Right lobe of liver (tissue), 4 donors: ENCODE data around the gene C1orf94.
"Not testable (repeated sequence)": the region's sequence is repeated elsewhere in the genome, so short reads cannot be mapped to it uniquely, and the experiment has no call there.

ENCODE experiments used
- CTCF ChIP-seq, 4 donors: fragments of 200-600 bp in 3 of 4; fragments of 450-650 bp in 1 of 4; IDR thresholded peaks; one replicate each; pipeline versions ENCODE4 v1.5.1 to v1.8.0; 2016 to 2022; ENCODE audit warnings: antibody characterized with exemption in 4 of 4, mild to moderate bottlenecking in 2 of 4
- POLR2A ChIP-seq: fragments of 450-650 bp; IDR thresholded peaks from one replicate; pipeline ENCODE4 v1.6.1; 2017; ENCODE audit warnings: antibody characterized with exemption, mild to moderate bottlenecking
- donor health status: DM: no; HTN: no; CAD: no.
- donor health status: DM: no; HTN: no; CAD: no.
- donor health status: DM: no; HTN: yes; CAD: no.

- TF ChIP-seq CTCF (IDR thresholded peaks at IDR 0.05); POLR2A: not testable (repeated sequence)
Measured at GRCh38 chr1:34183381-34183780, 6.7 kb downstream of the C1orf94 start.
